Testis (tissue), 2 donors: ENCODE measurements around the gene PTPRD.

Source experiments
- POLR2A ChIP-seq: fragments of 450-650 bp; IDR thresholded peaks from one replicate; pipeline ENCODE4 v1.6.1; 2017; ENCODE audit warnings: antibody characterized with exemption, mild to moderate bottlenecking, moderate library complexity
- TF ChIP-seq, protein P1 (sequence below), 3 experiments: fragments of 450-650 bp in 2 of 3; fragments of 200-600 bp in 1 of 3; sonication (generic) in 1 of 3; IDR thresholded peaks; one replicate each; pipeline ENCODE4 v1.5.1; 2016 to 2019; ENCODE audit warnings: antibody characterized with exemption in 3 of 3, mild to moderate bottlenecking in 2 of 3, moderate library complexity in 1 of 3

GRCh38 chr9:8783941-8784340 lies 1828.9 kb downstream of the PTPRD start:
- TF ChIP-seq, protein P1, sequence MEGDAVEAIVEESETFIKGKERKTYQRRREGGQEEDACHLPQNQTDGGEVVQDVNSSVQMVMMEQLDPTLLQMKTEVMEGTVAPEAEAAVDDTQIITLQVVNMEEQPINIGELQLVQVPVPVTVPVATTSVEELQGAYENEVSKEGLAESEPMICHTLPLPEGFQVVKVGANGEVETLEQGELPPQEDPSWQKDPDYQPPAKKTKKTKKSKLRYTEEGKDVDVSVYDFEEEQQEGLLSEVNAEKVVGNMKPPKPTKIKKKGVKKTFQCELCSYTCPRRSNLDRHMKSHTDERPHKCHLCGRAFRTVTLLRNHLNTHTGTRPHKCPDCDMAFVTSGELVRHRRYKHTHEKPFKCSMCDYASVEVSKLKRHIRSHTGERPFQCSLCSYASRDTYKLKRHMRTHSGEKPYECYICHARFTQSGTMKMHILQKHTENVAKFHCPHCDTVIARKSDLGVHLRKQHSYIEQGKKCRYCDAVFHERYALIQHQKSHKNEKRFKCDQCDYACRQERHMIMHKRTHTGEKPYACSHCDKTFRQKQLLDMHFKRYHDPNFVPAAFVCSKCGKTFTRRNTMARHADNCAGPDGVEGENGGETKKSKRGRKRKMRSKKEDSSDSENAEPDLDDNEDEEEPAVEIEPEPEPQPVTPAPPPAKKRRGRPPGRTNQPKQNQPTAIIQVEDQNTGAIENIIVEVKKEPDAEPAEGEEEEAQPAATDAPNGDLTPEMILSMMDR (IDR thresholded peaks at IDR 0.05) = no peak
- TF ChIP-seq POLR2A = no peak
